Osteoblast (primary cell): ENCODE measurements around the gene FAP. TPM values are rescaled to one million over a fixed set of nuclear protein-coding genes. Genes with fewer than 3 reads are reported as not detected.

Experiments
- DNase-seq: peaks from one replicate; pipeline ENCODE4 v3.0.0; 2011; ENCODE audit warnings: low spot score, mixed read lengths; ENCODE audit not compliant: insufficient read length; ENCODE audit errors: missing footprints
- H2AFZ ChIP-seq: 2 replicates; pipeline ENCODE4 v1.6.0; 2011; ENCODE audit warnings: mild to moderate bottlenecking, low read length
- H3K27ac ChIP-seq: 2 replicates; pipeline ENCODE4 v1.5.1; 2011; ENCODE audit warnings: mild to moderate bottlenecking, low read depth, low read length, moderate library complexity
- H3K27me3 ChIP-seq: 2 replicates; pipeline ENCODE4 v1.6.0; 2012; ENCODE audit warnings: mild to moderate bottlenecking, control low read depth, inconsistent platforms, low read length, moderate library complexity; ENCODE audit not compliant: insufficient read depth
- H3K36me3 ChIP-seq: 2 replicates; pipeline ENCODE4 v1.5.1; 2011; ENCODE audit warnings: mild to moderate bottlenecking, low read length, control low read depth, moderate library complexity; ENCODE audit not compliant: insufficient read depth
- H3K4me1 ChIP-seq: 2 replicates; pipeline ENCODE4 v1.5.1; 2011; ENCODE audit warnings: mild to moderate bottlenecking, low read length, control low read depth, moderate library complexity; ENCODE audit not compliant: insufficient read depth
- H3K4me2 ChIP-seq: 2 replicates; pipeline ENCODE4 v1.6.0; 2011; ENCODE audit warnings: mild to moderate bottlenecking, low read length; ENCODE audit not compliant: insufficient read depth
- H3K4me3 ChIP-seq: fragments of 200-600 bp; sonication (generic); 3 replicates; pipeline ENCODE4 v1.5.1; 2012; ENCODE audit warnings: mild to moderate bottlenecking, low read length, inconsistent platforms; ENCODE audit not compliant: insufficient read depth
- H3K79me2 ChIP-seq: 2 replicates; pipeline ENCODE4 v1.6.0; 2012; ENCODE audit warnings: mild to moderate bottlenecking, low read length, control low read depth, inconsistent platforms; ENCODE audit not compliant: insufficient read depth
- H3K9me3 ChIP-seq: 2 replicates; pipeline ENCODE4 v1.5.1; 2011; ENCODE audit warnings: low read depth, low read length, control low read depth
- H4K20me1 ChIP-seq: 2 replicates; pipeline ENCODE4 v1.6.0; 2012; ENCODE audit warnings: mild to moderate bottlenecking, low read length, control low read depth; ENCODE audit not compliant: insufficient read depth
- CTCF ChIP-seq: IDR thresholded peaks from 2 replicates; pipeline ENCODE4 v1.5.1; 2011; ENCODE audit warnings: mild to moderate bottlenecking, low read depth, low read length, moderate library complexity; ENCODE audit errors: extremely low read depth
- total RNA-seq: library from RNA; depleted of rRNA; stranded (reverse); fragments of >200 nt; gene quantifications from 2 replicates; pipeline ENCODE4 v1.2.3, GENCODE V29; 2012

FAP gene
- total RNA-seq, 1 donor, result 464 TPM

- Histone ChIP-seq H3K4me1 (no peaks in the 10 kb centered on the region), H3K9me3 (no peaks in the 10 kb centered on the region), H3K36me3 (no peaks in the 10 kb centered on the region), H2AFZ (no peak overlapping the region), H3K79me2 (no peaks in the 10 kb centered on the region), H3K4me3 (no peak overlapping the region), H4K20me1 (no peaks in the 10 kb centered on the region), H3K27ac (no peak overlapping the region), H3K4me2 (no peak overlapping the region), H3K27me3 (no peaks in the 10 kb centered on the region)
- no peak for DNase-seq
- TF ChIP-seq CTCF, result no peak
Observed at GRCh38 chr2:162138310-162138709, 104.9 kb downstream of the FAP start.

GRCh38 chr2:162127422-162127821 lies 115.8 kb downstream of the FAP start:
- no peak for DNase-seq
- Histone ChIP-seq H3K27me3 (peaks cover 13% of the 10 kb centered on the region), H3K27ac (no peak overlapping the region), H3K79me2 (no peaks in the 10 kb centered on the region), H3K9me3 (no peaks in the 10 kb centered on the region), H3K36me3 (no peaks in the 10 kb centered on the region), H3K4me2 (no peak overlapping the region), H2AFZ (no peak overlapping the region), H3K4me3 (no peak overlapping the region), H3K4me1 (peaks cover 3% of the 10 kb centered on the region), H4K20me1 (no peaks in the 10 kb centered on the region)
- TF ChIP-seq CTCF, result no peak

- no peak for TF ChIP-seq CTCF
Observed at GRCh38 chr2:162126527-162126926, 116.7 kb downstream of the FAP start.

GRCh38 chr2:162126111-162126519 lies 117.1 kb downstream of the FAP start:
- TF ChIP-seq CTCF, result no peak
- H3K36me3 ChIP-seq, result no peaks in the 10 kb centered on the region
- no peak overlapping the region for H3K4me2 ChIP-seq
- H4K20me1 ChIP-seq, result no peaks in the 10 kb centered on the region
- H3K27me3 ChIP-seq, result peaks cover 13% of the 10 kb centered on the region
- no peak overlapping the region for H2AFZ ChIP-seq
- no peaks in the 10 kb centered on the region for H3K9me3 ChIP-seq
- H3K27ac ChIP-seq, result no peak overlapping the region
- H3K4me3 ChIP-seq, result no peak overlapping the region
- DNase-seq, result no peak
- H3K79me2 ChIP-seq, result no peaks in the 10 kb centered on the region
- H3K4me1 ChIP-seq, result peaks cover 3% of the 10 kb centered on the region

More at GRCh38 chr2:162126527-162126926, 116.7 kb downstream of the FAP start:
- Histone ChIP-seq H3K27me3 (peaks cover 13% of the 10 kb centered on the region), H3K4me2 (no peak overlapping the region), H3K27ac (no peak overlapping the region), H3K36me3 (no peaks in the 10 kb centered on the region), H3K9me3 (no peaks in the 10 kb centered on the region), H2AFZ (no peak overlapping the region), H4K20me1 (no peaks in the 10 kb centered on the region), H3K79me2 (no peaks in the 10 kb centered on the region), H3K4me1 (peaks cover 3% of the 10 kb centered on the region), H3K4me3 (no peak overlapping the region)
- DNase-seq, result no peak
